Stimulated activated naive CD4-positive, alpha-beta T cell treated with Interleukin-2 at 50 U/mL for 16 hours (primary cell): ENCODE data around the gene FMN1.

Experiments used
- DNase-seq: peaks from one replicate; lab custom pipeline; 2025; lab: John Stamatoyannopoulos, UW

The FMN1 gene

GRCh38 chr15:32824777-32825176 lies 369.7 kb downstream of the FMN1 start:
- no peak for DNase-seq

GRCh38 chr15:32823750-32824149 lies 370.8 kb downstream of the FMN1 start:
- DNase-seq = no peak

- DNase-seq = no peak
Measured at GRCh38 chr15:32822739-32823138, 371.8 kb downstream of the FMN1 start.

- DNase-seq = no peak
Measured at GRCh38 chr15:32819448-32819847, 375.1 kb downstream of the FMN1 start.

DNA sequence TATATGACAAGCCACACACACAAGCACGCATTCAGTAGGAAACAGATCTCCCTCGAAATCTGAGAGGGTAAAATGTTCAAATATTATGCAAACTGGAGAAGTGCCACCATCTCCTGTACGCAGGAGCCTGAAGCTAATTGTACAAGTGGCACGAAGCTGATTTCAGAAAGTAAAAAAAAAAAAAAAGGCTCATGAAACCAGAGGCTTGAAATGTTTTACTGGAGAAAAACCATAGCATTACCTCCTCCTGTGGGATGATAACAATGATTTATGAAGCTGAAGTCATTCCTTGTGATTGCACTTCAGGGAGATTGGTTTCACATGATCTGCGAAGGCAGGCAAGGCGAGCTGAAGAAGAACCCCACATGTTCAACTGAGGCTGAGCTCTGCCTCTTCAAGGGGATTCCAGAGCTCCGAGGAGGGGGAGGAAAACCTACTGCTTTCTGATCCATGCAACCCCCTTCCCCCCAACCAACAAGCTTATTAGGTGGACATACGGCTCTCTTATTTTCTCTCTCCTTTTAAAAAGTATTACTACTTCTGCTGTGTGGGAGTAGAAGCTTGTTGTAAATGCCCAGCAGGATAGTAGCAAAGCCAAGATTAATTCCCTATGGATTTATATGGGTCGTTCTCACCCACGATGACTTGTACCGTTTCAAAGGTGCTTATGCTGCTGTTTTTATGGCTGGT lies 375.6 kb downstream of the FMN1 start:
- no peak for DNase-seq

- DNase-seq = no peak
Measured at GRCh38 chr15:32817577-32817976, 376.9 kb downstream of the FMN1 start.

DNA sequence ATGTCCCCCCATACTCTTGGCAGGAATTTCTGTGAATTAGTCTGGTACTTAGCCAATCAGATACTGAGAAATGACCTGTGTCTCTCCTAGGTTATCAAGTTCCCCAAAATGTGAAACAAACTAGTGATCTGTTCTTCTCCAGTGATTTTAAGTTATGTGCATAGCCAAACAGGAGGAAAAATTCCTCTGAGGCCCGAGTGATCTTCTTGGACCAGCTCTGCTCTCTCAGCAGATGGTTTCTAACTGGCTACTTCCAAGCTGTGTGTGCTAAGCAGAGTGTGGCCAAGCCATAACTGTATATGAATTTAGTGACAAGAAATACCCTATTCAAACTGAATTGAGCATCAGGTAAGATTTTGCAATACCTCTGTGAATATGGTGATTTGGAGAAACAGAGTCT lies 387.2 kb downstream of the FMN1 start:
- no peak for DNase-seq

DNA sequence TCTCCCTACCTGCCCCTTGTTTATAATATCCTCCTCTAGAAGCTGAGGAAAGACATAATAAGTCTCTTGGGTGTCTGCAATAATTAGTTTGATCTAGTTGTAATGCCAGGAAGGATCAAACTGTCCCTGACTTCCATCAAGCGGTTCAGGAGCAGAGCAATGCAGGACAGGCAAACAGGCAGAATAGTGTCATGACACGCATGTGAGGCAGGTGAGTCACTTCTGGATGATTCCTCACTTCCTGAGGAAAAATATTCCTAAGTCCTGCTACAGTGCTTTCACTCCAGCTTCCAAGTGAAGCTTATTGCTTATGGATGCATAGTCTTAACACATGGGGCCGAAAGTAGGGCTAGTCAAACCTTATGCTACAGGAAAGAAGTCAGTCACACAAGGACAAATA lies 390.9 kb downstream of the FMN1 start:
- DNase-seq = no peak

DNA sequence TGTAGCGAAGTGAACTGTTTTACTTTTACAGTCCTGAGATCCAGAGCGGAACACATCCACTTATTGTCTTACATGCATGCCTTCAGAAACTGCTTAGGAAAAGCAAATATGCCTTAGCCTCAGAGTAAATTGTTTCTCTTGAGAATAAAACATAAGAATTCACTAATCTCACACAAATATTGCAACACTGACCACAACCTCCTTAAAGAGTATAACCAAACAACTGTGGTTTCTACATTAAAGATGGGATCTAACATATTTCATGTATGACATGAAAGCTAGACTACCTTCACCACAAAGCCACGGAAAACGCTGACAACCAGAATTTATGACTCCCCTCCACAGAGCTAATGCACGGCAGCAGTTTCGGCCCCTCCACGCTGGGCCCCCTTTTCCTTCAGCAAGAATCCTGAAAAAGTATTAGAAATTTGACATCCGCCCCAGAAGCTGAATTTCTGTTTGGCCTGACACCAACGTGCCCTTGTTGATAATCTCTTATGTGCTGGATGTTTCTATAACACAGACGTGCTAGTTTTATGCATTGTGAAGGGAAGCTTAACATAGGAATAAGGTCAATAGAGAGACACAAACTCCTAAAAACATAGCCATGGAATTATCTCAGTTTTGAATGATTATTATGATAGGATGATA lies 392.1 kb downstream of the FMN1 start:
- DNase-seq = no peak

- DNase-seq = no peak
Measured at GRCh38 chr15:32799936-32800535, 394.5 kb downstream of the FMN1 start.

- DNase-seq = no peak
Measured at GRCh38 chr15:32796856-32797255, 397.7 kb downstream of the FMN1 start.

GRCh38 chr15:32794973-32795372 lies 399.5 kb downstream of the FMN1 start:
- no peak for DNase-seq

DNA sequence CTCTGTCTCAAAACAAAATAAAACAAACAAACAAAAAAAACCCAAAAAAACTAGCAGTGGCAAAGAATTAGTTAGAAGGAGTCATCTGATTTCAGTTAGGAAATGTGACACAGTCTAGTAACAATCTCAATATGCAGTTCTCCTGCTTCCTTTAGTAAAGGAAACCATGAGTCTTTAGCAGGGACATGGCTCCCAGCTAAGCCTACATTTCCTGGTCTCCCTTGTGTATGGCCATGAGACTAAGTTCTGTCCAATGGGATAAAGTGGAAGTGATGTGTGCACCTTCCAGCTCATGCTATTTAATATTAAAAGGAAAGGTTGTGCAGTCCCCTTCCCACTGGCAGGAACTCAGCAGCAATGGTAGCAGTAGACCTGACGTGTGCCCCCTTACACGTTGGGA lies 402.1 kb downstream of the FMN1 start:
- no peak for DNase-seq

DNA sequence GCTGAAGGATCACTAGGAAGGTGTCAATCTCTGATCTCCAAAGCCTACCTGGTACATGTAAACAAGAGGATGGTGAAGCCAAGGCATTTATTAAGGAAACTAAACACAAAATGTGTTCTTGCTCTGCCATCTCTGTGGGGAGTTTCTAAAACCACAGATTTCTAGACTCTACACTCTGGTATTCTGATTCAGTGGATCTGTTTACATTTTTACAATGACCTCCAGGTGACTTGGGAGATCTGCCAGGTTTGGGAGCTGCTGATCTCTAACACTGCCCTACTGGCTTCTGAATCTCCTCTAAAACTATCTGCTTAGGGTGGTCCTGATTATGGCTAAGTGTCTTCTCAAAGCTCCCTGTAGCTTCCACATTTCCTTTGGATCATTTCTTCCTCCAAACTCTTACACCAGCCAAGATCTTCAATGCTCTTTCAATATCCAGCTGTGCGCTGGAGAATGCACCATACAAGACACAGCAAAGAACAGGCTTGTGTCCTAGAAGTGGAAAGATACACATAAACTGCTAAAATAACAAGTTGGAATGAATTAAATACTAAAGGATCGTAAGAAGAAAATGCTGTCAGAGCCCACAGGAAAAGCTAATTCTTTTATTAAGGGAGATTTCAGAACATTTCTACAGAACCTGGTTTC lies 404.0 kb downstream of the FMN1 start:
- no peak for DNase-seq

GRCh38 chr15:32787949-32788348 lies 406.6 kb downstream of the FMN1 start:
- no peak for DNase-seq

DNA sequence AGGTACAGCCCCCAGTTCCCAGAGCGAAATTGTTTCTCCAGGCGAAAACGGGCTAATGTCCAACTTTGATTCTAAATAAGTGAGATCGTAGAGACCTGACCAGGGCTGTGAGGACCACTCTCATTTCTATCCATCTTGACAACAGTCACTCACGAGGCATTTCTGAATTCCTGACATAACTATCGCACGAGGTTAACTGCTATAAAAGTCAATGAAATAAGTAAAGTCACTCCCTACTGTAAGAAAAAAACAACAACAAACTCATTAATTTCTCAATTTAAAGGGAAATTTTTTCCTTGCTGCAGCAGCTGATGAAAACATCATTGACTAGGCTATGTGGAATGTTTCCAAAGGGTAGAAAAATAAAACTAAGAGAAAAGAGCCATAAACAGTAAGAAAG lies 407.6 kb downstream of the FMN1 start:
- no peak for DNase-seq

- no peak for DNase-seq
Measured at GRCh38 chr15:32784581-32784980, 409.9 kb downstream of the FMN1 start.

GRCh38 chr15:32781781-32782180 lies 412.7 kb downstream of the FMN1 start:
- no peak for DNase-seq

DNA sequence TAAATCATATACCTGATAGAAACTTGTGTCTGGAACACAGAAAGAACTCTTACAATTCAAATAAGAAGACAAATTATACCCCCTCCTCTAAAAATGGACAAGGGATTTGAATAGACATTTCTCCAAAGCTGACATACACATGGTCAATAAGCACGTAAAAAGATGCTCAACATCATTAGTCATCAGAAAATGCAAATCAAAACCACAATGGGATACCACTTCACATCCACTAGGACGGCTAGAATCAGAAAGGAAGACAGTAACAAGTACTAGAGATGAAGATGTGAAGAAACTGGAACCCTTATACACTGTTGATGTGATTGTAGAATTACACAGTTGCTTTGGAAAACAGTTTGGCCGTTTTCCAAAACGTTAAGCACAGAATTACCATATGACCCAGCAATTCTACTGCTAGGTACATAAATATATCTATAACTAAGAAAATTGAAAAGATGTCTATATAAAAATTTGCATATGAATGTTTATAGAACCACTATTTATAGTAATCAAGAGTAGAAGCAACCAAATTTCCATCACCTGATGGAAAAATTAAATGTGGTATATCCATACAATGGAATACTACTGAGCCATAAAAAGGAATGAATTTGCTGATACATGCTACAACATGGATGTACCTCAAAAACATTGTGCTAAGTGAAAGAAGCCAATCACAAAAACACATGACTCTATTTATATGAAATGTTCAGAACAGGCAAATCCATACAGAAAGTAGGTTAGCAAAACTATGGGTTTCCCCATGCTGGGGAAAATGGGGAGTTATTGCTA lies 415.9 kb downstream of the FMN1 start:
- no peak for DNase-seq

DNA sequence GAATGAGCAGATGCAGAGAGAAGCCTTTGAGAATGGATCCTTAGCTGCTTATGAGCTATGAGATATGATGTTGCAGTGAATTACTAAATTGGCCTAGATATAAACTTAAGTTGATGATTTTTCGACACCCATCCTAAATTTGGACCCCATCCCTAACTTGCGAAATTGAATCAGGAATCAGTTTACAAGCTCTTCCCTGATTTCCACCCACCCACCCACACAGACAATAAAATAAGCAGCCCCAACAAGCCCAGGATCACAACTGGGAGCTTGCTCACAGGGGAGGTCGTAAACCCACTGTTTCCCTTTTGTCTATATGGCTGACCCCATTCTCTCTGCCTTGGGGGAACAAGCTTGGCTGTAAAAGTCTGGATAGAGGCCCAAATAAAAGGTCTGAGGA lies 419.4 kb downstream of the FMN1 start:
- DNase-seq = no peak

GRCh38 chr15:32774022-32774421 lies 420.5 kb downstream of the FMN1 start:
- no peak for DNase-seq

DNA sequence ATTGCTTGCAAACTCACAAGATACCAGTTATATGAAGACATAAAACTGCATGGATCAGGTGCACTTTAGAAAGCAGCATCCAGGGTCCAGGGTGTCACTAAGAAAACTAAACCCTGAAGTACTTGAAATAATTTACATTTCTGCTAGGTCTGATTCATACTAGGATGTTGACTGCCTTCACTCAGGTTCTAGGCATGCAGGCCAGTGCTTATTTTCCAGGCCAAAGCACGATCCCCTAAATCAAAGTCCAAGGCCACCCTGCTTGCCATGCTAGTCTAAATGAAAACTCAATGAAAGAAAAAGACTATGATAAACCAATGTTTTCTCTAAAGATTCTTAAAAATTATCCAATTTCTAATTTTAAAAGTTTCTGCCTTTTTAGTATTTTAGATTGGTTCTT lies 427.3 kb downstream of the FMN1 start:
- DNase-seq = no peak
